ENCODE measurements around the gene ADRM1. TPM values are rescaled to one million over a fixed set of nuclear protein-coding genes. Genes with fewer than 3 reads are reported as not detected.

ADRM1 gene
- total RNA-seq, 1 experiment from 2014 or later = 263 TPM

- no peaks in the 10 kb centered on the region for H3K4me1 ChIP-seq
- H3K36me3 ChIP-seq (ENCODE audit: control insufficient read depth, insufficient read depth, low read length) = peaks cover 31% of the 10 kb centered on the region
- TF ChIP-seq CTCF (IDR thresholded peaks at IDR 0.05; ENCODE audit: insufficient read depth in 1 of 2, low read depth in 1 of 2, low read length in 1 of 2, severe bottlenecking in 1 of 2, unreplicated experiment in 1 of 2) = no peak
- H3K4me3 ChIP-seq (ENCODE audit: low read depth, low read length) = no peak overlapping the region
- H3K4me3 Mint-ChIP-seq (ENCODE audit: unreplicated experiment) = no peak overlapping the region
- CTCF ChIA-PET = no interaction called here
- H3K27me3 ChIP-seq (replicated peaks; ENCODE audit: control insufficient read depth, insufficient read depth, low read length) = no peaks in the 10 kb centered on the region
- H3K36me3 Mint-ChIP-seq (ENCODE audit: insufficient read depth, unreplicated experiment) = peaks cover 100% of the 10 kb centered on the region
- intact Hi-C loops (cut with micrococcal nuclease; ENCODE audit: unreplicated experiment) = no loop called here
- H3K27me3 Mint-ChIP-seq (ENCODE audit: insufficient read depth, unreplicated experiment) = no peaks in the 10 kb centered on the region
- BruUV-seq (replicated peaks) = no TSS peak
- no peaks in the 10 kb centered on the region for H3K9me3 ChIP-seq
- POLR2A ChIA-PET = no interaction called here
- H3K27ac Mint-ChIP-seq (ENCODE audit: unreplicated experiment) = peak overlapping the region; percentile 73
- H3K4me1 Mint-ChIP-seq (ENCODE audit: low read depth, unreplicated experiment) = peaks cover 6% of the 10 kb centered on the region
- DNase-seq = no peak
- no peaks in the 10 kb centered on the region for H3K9me3 Mint-ChIP-seq (ENCODE audit: unreplicated experiment)
These were observed 32.1 kb downstream of the ADRM1 start for GRCh38 chr20:62334881-62335280.

GRCh38 chr20:62335532-62335931 is 32.7 kb downstream of the ADRM1 start:
- peak overlapping the region; percentile 73 for H3K27ac Mint-ChIP-seq (ENCODE audit: unreplicated experiment)
- Histone ChIP-seq H3K4me1 (no peaks in the 10 kb centered on the region), H3K36me3 (ENCODE audit: control insufficient read depth, insufficient read depth, low read length) (peaks cover 30% of the 10 kb centered on the region), H3K4me3 (ENCODE audit: low read depth, low read length) (no peak overlapping the region), H3K27me3 (replicated peaks; ENCODE audit: control insufficient read depth, insufficient read depth, low read length) (no peaks in the 10 kb centered on the region), H3K9me3 (no peaks in the 10 kb centered on the region)
- intact Hi-C loops (cut with micrococcal nuclease; ENCODE audit: unreplicated experiment) = no loop called here
- TF ChIP-seq CTCF (IDR thresholded peaks at IDR 0.05; ENCODE audit: insufficient read depth in 1 of 2, low read depth in 1 of 2, low read length in 1 of 2, severe bottlenecking in 1 of 2, unreplicated experiment in 1 of 2) = no peak
- no peaks in the 10 kb centered on the region for H3K9me3 Mint-ChIP-seq (ENCODE audit: unreplicated experiment)
- H3K4me1 Mint-ChIP-seq (ENCODE audit: low read depth, unreplicated experiment) = peaks cover 6% of the 10 kb centered on the region
- ChIA-PET POLR2A (no interaction called here), CTCF (no interaction called here)
- no peak for DNase-seq
- BruUV-seq (replicated peaks) = no TSS peak
- no peak overlapping the region for H3K4me3 Mint-ChIP-seq (ENCODE audit: unreplicated experiment)
- H3K27me3 Mint-ChIP-seq (ENCODE audit: insufficient read depth, unreplicated experiment) = no peaks in the 10 kb centered on the region
- peaks cover 100% of the 10 kb centered on the region for H3K36me3 Mint-ChIP-seq (ENCODE audit: insufficient read depth, unreplicated experiment)

DNA sequence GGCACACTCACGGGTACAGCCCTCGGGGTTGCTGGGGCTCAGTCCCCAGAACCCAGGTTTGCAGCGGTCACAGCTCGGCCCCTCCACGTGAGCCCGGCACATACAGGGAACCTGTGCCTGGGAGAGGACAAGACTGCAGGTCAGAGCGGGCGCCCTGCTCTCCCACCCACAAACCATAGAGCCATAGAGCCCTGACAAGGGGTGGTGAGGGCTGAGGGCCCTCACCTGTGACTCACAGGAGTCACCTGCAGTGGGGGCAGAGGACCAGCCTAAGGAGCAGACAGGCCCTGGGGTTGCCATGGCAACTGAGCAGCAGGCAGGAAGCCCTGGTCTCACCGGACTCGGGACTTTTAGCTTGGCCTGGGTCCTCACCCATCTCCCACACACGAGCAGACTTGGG is 33.5 kb downstream of the ADRM1 start:
- Histone ChIP-seq H3K9me3 (no peaks in the 10 kb centered on the region), H3K36me3 (ENCODE audit: control insufficient read depth, insufficient read depth, low read length) (peaks cover 31% of the 10 kb centered on the region), H3K27me3 (replicated peaks; ENCODE audit: control insufficient read depth, insufficient read depth, low read length) (no peaks in the 10 kb centered on the region), H3K4me1 (no peaks in the 10 kb centered on the region), H3K4me3 (ENCODE audit: low read depth, low read length) (no peak overlapping the region)
- H3K27me3 Mint-ChIP-seq (ENCODE audit: insufficient read depth, unreplicated experiment) = no peaks in the 10 kb centered on the region
- DNase-seq = peak in 1 of 2 experiments; percentile 63
- peaks cover 100% of the 10 kb centered on the region for H3K36me3 Mint-ChIP-seq (ENCODE audit: insufficient read depth, unreplicated experiment)
- no peak for TF ChIP-seq CTCF (IDR thresholded peaks at IDR 0.05; ENCODE audit: insufficient read depth in 1 of 2, low read depth in 1 of 2, low read length in 1 of 2, severe bottlenecking in 1 of 2, unreplicated experiment in 1 of 2)
- no TSS peak for BruUV-seq (replicated peaks)
- peaks cover 6% of the 10 kb centered on the region for H3K4me1 Mint-ChIP-seq (ENCODE audit: low read depth, unreplicated experiment)
- no peak overlapping the region for H3K4me3 Mint-ChIP-seq (ENCODE audit: unreplicated experiment)
- intact Hi-C loops (cut with micrococcal nuclease; ENCODE audit: unreplicated experiment) = no loop called here
- ChIA-PET CTCF (interaction anchor here (1.2 kb wide), 1 partner anchor 46 kb away, joined by 3 read pairs; no protein-coding TSS in a partner anchor), POLR2A (interaction anchor here (0.6 kb wide), 1 partner anchor 31 kb away, joined by 4 read pairs; no protein-coding TSS in a partner anchor)
- H3K27ac Mint-ChIP-seq (ENCODE audit: unreplicated experiment) = peak overlapping the region; percentile 73
- H3K9me3 Mint-ChIP-seq (ENCODE audit: unreplicated experiment) = no peaks in the 10 kb centered on the region
